Epithelial cell of esophagus (primary cell): ENCODE measurements around the gene PTPA.
A peak's percentile ranks its signal among the peaks of the same experiment; 100 is the strongest.
"Not testable (repeated sequence)": the region's sequence is repeated elsewhere in the genome, so short reads cannot be mapped to it uniquely, and the experiment has no call there.

Experiments
- DNase-seq: peaks from one replicate; pipeline ENCODE4 v3.0.0; 2010; ENCODE audit warnings: low read depth
- H3K4me3 ChIP-seq: 2 replicates; pipeline ENCODE4 v1.5.1; 2011; ENCODE audit warnings: mild to moderate bottlenecking, low read length, control low read depth
- CTCF ChIP-seq: IDR thresholded peaks from 2 replicates; pipeline ENCODE4 v1.5.1; 2011; ENCODE audit warnings: low read depth, mild to moderate bottlenecking, low read length, control low read depth, inconsistent platforms; ENCODE audit not compliant: insufficient read depth; ENCODE audit errors: missing control alignments

The PTPA gene

GRCh38 chr9:129184596-129185122, 73.4 kb downstream of the PTPA start:
- H3K4me3 ChIP-seq, result no peak overlapping the region
- TF ChIP-seq CTCF, result no peak
- no peak for DNase-seq

- no peak for TF ChIP-seq CTCF
- DNase-seq, result no peak
- H3K4me3 ChIP-seq, result no peak overlapping the region
Measured at GRCh38 chr9:129185402-129185801, 74.2 kb downstream of the PTPA start.

GRCh38 chr9:129185991-129186390, 74.8 kb downstream of the PTPA start:
- no peak overlapping the region for H3K4me3 ChIP-seq
- peak; percentile 54 for DNase-seq
- TF ChIP-seq CTCF, result no peak

- no peak for DNase-seq
- H3K4me3 ChIP-seq, result no peak overlapping the region
- no peak for TF ChIP-seq CTCF
Measured at GRCh38 chr9:129187042-129187441, 75.8 kb downstream of the PTPA start.

- DNase-seq, H3K4me3 ChIP-seq: not testable (repeated sequence)
Measured at GRCh38 chr9:129189971-129190370, 78.8 kb downstream of the PTPA start.

GRCh38 chr9:129191234-129191633, 80.0 kb downstream of the PTPA start:
- no peak for TF ChIP-seq CTCF
- DNase-seq, result no peak
- H3K4me3 ChIP-seq, result no peak overlapping the region

- no peak for TF ChIP-seq CTCF
- no peak for DNase-seq
- H3K4me3 ChIP-seq, result no peak overlapping the region
Measured at GRCh38 chr9:129193655-129194054, 82.4 kb downstream of the PTPA start.
